ENCODE measurements around the gene CST7. TPM values are rescaled to one million over a fixed set of nuclear protein-coding genes. Genes with fewer than 3 reads are reported as not detected.
"Not testable (repeated sequence)": the region's sequence is repeated elsewhere in the genome, so short reads cannot be mapped to it uniquely, and the experiment has no call there.

CST7 gene
- total and polyA plus RNA-seq, 2 donors (not counting 3 experiments of a cell fraction or from before 2014, with no cell fraction given): not detected

DNA sequence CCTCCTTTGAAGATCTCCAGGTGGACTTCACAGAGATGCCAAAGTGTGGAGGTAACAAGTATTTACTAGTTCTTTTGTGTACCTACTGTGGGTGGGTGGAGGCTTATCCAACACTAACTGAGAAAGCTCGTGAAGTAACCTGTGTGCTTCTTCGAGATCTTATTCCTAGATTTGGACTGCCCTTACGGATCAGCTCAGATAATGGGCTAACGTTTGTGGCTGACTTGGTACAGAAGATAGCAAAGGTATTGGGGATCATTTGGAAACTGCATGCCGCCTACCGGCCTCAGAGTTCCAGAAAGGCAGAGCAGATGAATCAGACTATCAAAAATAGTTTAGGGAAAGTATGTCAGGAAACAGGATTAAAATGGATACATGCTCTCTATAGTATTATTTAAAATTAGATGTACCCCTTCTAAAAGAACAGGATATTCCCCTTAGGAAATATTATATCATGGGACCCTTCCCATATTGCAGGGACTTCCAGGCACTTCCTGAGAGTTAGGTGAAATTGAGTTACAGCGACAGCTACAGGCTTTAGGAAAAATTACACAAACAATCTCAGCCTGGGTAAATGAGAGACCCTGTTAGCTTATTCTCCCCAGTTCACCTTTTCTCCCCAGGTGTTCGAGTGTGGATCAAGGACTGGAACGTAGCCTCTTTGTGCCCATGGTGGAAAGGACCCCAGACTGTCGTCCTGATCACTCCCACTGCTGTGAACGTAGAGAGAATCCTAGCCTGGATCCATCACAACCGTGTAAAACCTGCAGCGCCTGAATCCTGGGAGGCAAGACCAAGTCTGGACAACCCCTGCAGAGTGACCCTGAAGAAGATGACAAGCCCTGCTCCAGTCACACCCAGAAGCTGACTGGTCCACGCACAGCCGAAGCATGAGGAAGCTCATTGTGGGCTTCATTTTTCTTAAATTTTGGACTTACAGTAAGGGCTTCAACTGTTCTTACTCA, 18.1 kb upstream of the CST7 start:
- H3K9me3 ChIP-seq (replicated peaks; ENCODE audit: control insufficient read depth, insufficient read depth, low read length); DNase-seq (ENCODE audit: low read depth, low spot score); FAIRE-seq; H2AFZ ChIP-seq (ENCODE audit: low read depth, low read length); H3K27me3 ChIP-seq (ENCODE audit: control insufficient read depth in 2 of 2, insufficient read depth in 2 of 2, low read length in 2 of 2); H3K27ac ChIP-seq (ENCODE audit: insufficient read depth, low read depth, low read length); H3K4me2 ChIP-seq (ENCODE audit: insufficient read depth, low read length); BruUV-seq (replicated peaks); POLR2A ChIA-PET; H3K36me3 ChIP-seq (ENCODE audit: control insufficient read depth in 2 of 2, extremely low read depth in 1 of 2, insufficient read depth in 2 of 2, low read length in 2 of 2); H3K4me1 ChIP-seq (ENCODE audit: control insufficient read depth, extremely low read depth, insufficient read depth, low read length); H3K79me2 ChIP-seq (ENCODE audit: control insufficient read depth, insufficient read depth, low read length); H4K20me1 ChIP-seq (replicated peaks; ENCODE audit: control insufficient read depth, extremely low read depth, insufficient read depth, low read length); H3K9me1 ChIP-seq (replicated peaks; ENCODE audit: control insufficient read depth, extremely low read depth, insufficient read depth, low read length); H3K4me3 ChIP-seq (replicated peaks in 1 of 3; ENCODE audit: insufficient read depth in 1 of 3, low read depth in 1 of 3, low read length in 3 of 3); H3K9ac ChIP-seq (replicated peaks; ENCODE audit: extremely low read depth, insufficient read depth, low read length); intact Hi-C loops (cut with micrococcal nuclease); dilution Hi-C loops (cut with MboI; ENCODE audit: extremely low pct_ligation_motif_present, low sequenced_read_pairs): not testable (repeated sequence)
- CTCF ChIA-PET: interaction anchor here (0.7 to 1.8 kb wide), 6 partner anchors 12 to 997 kb away, joined by 3 to 9 read pairs (median 3); partner anchors contain the start of gene CST7
- TF ChIP-seq, protein P1, sequence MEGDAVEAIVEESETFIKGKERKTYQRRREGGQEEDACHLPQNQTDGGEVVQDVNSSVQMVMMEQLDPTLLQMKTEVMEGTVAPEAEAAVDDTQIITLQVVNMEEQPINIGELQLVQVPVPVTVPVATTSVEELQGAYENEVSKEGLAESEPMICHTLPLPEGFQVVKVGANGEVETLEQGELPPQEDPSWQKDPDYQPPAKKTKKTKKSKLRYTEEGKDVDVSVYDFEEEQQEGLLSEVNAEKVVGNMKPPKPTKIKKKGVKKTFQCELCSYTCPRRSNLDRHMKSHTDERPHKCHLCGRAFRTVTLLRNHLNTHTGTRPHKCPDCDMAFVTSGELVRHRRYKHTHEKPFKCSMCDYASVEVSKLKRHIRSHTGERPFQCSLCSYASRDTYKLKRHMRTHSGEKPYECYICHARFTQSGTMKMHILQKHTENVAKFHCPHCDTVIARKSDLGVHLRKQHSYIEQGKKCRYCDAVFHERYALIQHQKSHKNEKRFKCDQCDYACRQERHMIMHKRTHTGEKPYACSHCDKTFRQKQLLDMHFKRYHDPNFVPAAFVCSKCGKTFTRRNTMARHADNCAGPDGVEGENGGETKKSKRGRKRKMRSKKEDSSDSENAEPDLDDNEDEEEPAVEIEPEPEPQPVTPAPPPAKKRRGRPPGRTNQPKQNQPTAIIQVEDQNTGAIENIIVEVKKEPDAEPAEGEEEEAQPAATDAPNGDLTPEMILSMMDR (IDR thresholded peaks at IDR 0.05; ENCODE audit: extremely low read depth in 1 of 2, insufficient read depth in 1 of 2, low read depth in 1 of 2, low read length in 2 of 2): peak; percentile 16 to 30

DNA sequence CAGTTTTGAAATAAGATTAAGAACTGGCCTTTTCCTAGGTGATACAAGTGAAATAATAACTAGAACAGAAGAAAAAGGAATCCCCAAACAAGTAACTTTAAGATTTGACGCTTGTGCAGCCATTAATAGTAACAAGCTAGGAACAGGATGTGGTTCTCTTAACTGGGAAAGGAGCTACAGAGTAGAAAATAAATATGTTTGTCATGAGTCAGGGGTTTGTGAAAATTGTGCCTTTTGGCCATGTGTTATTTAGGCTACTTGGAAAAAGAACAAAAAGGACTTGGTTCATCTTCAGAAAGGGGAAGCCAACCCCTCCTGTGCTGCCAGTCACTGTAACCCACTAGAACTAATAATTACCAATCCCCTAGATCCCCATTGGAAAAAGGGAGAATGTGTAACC, 17.2 kb upstream of the CST7 start:
- dilution Hi-C loops (cut with MboI; ENCODE audit: extremely low pct_ligation_motif_present, low sequenced_read_pairs); POLR2A ChIA-PET; H3K9ac ChIP-seq (replicated peaks; ENCODE audit: extremely low read depth, insufficient read depth, low read length); H3K79me2 ChIP-seq (ENCODE audit: control insufficient read depth, insufficient read depth, low read length); FAIRE-seq; H3K9me1 ChIP-seq (replicated peaks; ENCODE audit: control insufficient read depth, extremely low read depth, insufficient read depth, low read length); H3K9me3 ChIP-seq (replicated peaks; ENCODE audit: control insufficient read depth, insufficient read depth, low read length); H3K4me2 ChIP-seq (ENCODE audit: insufficient read depth, low read length); intact Hi-C loops (cut with micrococcal nuclease); H3K4me1 ChIP-seq (ENCODE audit: control insufficient read depth, extremely low read depth, insufficient read depth, low read length); H3K27me3 ChIP-seq (ENCODE audit: control insufficient read depth in 2 of 2, insufficient read depth in 2 of 2, low read length in 2 of 2); H4K20me1 ChIP-seq (replicated peaks; ENCODE audit: control insufficient read depth, extremely low read depth, insufficient read depth, low read length); H3K27ac ChIP-seq (ENCODE audit: insufficient read depth, low read depth, low read length); DNase-seq (ENCODE audit: low read depth, low spot score); BruUV-seq (replicated peaks); H2AFZ ChIP-seq (ENCODE audit: low read depth, low read length); H3K36me3 ChIP-seq (ENCODE audit: control insufficient read depth in 2 of 2, extremely low read depth in 1 of 2, insufficient read depth in 2 of 2, low read length in 2 of 2); H3K4me3 ChIP-seq (replicated peaks in 1 of 3; ENCODE audit: insufficient read depth in 1 of 3, low read depth in 1 of 3, low read length in 3 of 3): not testable (repeated sequence)
- CTCF ChIA-PET: interaction anchor here (0.7 kb wide), 1 partner anchor 23 kb away, joined by 3 read pairs; no protein-coding TSS in a partner anchor

All from endothelial cell of umbilical vein (primary cell).